GM10847 (cell line): ENCODE measurements around the gene WDR88.

ENCODE experiments used
- POLR2A ChIP-seq: IDR thresholded peaks from 2 replicates; pipeline ENCODE4 v1.6.1; 2011; ENCODE audit not compliant: insufficient read length; ENCODE audit errors: extremely low read depth

WDR88 gene

GRCh38 chr19:33202546-33203507 is 70.9 kb downstream of the WDR88 start:
- no peak for TF ChIP-seq POLR2A

- TF ChIP-seq POLR2A = no peak
Observed at GRCh38 chr19:33203529-33203928, 71.6 kb downstream of the WDR88 start.

- no peak for TF ChIP-seq POLR2A
Observed at GRCh38 chr19:33204136-33204973, 72.4 kb downstream of the WDR88 start.

- no peak for TF ChIP-seq POLR2A
Observed at GRCh38 chr19:33205110-33205509, 73.2 kb downstream of the WDR88 start.

GRCh38 chr19:33205531-33206260 is 73.8 kb downstream of the WDR88 start:
- no peak for TF ChIP-seq POLR2A

- TF ChIP-seq POLR2A = no peak
Observed at GRCh38 chr19:33206261-33207039, 74.5 kb downstream of the WDR88 start.

GRCh38 chr19:33207040-33207620 is 75.2 kb downstream of the WDR88 start:
- no peak for TF ChIP-seq POLR2A

GRCh38 chr19:33207903-33208302 is 76.0 kb downstream of the WDR88 start:
- no peak for TF ChIP-seq POLR2A

- TF ChIP-seq POLR2A = no peak
Observed at GRCh38 chr19:33208371-33208895, 76.5 kb downstream of the WDR88 start.

- TF ChIP-seq POLR2A = no peak
Observed at GRCh38 chr19:33208904-33209849, 77.3 kb downstream of the WDR88 start.

GRCh38 chr19:33210266-33210940 is 78.5 kb downstream of the WDR88 start:
- TF ChIP-seq POLR2A = no peak

GRCh38 chr19:33211794-33212435 is 80.0 kb downstream of the WDR88 start:
- no peak for TF ChIP-seq POLR2A
